DMS 273 treated with DMSO at 0.1 percent for 48 hours (cell line): Measurements from ENCODE around the gene COL5A1.
A peak's percentile ranks its signal among the peaks of the same experiment; 100 is the strongest.

Experiments used
- DNase-seq: peaks from one replicate; lab custom pipeline; 2025; lab: John Stamatoyannopoulos, UW

Gene COL5A1

DNA sequence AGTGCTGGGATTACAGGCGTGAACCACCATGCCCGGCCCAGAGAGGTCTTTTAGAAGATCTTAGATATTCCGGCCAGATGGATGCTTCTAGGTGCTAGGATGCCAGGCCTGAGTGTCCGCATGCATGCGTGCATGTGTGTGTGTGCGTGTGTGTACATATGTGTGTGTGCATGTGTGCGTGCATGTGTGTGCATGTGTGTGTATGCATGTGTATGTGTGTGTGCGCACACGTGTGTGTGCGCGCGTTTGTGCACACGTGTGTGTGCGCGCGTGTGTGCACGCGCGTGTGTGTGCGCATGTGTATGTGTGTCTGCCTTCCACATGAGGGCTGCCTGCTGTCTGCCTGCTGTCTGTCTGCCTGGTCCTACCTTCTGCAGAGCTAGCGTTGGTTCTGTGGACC lies 151.0 kb downstream of the COL5A1 start:
- no peak for DNase-seq

DNA sequence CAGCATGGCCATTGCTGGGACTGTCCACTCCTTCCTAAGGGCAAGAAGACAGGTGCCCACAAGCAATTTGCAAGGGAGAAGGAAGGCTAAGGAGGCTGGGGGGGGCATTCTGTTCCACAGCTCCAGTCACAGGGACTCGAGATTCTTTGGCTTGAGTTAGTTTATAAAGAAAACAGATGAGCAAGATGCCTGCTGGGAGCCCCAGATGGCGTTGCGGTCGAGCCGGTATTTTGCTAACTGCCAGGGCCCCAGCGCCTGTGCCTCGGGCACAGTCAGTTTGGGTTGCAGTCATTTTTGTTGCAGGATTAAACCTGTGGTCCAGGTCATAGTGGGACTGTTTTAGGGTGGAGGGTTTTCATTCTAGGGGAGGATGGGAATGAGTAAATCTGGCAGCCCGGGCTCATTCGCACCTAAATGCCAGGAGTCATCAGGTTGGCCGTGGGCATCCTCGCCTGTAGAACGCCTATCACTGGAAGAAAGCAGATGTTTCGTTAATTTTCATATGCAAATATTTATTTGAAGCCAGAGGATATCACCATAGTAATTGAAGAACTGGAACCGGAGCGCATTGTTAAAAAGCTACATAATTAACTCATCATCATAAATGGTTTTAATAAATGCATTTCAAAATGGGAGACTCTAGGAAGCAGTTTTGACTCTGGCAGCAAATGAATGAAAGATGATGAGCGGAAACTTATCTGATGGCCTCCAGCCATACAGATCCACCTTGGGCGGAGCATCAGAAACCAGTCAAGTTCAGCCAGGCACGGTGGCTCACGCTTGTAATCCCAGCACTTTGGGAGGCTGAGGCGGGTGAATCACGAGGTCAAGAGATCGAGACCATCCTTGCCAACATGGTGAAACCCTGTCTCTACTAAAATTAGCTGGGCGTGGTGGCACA lies 151.9 kb downstream of the COL5A1 start:
- DNase-seq: peak; percentile 83

DNA sequence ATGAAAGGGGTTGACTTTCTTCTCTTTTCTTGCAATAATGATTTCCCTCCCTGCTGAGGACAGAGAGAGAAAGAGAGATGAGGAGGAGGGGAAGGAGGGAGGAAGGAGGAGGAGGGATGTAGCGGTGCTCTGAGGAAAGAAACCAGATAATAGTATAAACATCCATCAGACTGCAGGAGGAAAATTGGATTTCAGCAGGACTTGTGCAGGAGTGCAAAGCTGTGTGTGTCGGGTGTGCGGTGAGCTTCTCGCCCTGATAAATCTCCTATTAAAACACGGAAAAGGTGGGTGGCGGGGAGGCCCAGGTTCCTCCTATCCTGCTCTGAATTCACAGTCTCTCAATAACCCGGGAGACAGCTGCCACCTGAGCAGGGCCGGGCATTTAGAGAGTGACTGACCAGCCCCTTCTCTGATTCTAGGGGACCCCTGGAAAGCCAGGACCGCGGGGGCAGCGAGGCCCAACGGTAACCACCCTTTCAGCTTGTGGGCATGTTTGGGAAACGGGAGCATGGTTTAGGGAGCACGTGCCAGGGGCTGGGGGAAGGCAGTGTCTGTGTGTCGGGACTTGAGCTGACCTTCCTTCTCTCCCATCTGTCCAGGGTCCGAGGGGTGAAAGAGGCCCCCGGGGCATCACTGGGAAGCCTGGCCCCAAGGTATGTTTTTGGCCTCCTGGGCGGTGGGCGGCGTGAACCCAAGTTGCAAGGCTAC lies 153.2 kb downstream of the COL5A1 start:
- no peak for DNase-seq

- no peak for DNase-seq
Measured at GRCh38 chr9:134795446-134795845, 153.8 kb downstream of the COL5A1 start.

DNA sequence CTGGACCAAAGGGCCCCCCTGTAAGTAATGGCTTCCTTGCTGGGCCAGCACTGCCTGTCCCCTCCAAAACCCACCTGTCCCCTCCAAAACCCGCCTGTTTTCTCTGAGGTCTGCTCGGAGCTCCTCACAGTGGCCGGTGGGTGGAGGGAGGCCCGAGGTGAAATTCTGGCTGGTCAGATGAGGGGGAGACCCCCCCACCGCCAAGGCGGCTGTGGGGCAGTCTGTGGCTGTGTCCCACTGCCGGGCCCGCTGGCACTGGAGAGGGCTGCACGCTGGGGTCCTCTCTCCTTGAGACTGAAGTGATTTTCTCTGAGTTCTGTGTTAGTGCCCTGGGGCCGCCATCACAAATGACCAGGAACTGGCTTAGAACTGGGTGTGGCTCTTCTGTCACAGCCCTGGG lies 155.3 kb downstream of the COL5A1 start:
- no peak for DNase-seq

GRCh38 chr9:134800791-134801339 lies 159.3 kb downstream of the COL5A1 start:
- DNase-seq: peak; percentile 13

DNA sequence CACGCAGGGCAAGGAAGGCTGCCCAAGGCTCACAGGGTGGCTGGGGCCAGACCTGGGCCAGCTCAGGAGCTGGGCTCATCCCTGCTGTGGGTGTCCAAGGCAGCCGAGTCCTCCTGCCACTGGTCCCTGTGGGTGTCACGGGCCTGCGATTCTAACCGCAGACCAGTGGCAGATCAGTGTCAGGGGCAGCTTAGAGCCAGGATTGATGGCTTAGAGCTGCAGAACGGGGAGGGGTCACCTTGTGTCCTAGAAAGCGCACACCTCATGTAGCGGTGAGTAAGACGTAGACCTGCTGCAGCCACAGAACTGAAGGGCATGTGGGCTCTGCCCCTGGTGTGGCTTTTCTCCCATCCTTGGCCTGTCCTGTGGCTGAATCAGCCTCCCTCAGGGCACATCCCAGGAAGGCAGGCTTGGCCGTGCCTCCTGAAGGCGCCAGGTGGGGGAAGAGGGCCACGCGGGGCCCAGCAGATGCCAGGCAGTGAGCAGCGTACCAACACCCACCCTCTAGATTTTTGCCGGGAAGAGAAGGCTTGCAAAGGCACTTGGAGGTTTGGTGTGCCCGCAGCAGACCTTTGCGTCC lies 160.7 kb downstream of the COL5A1 start:
- DNase-seq: no peak

GRCh38 chr9:134804871-134805270 lies 163.3 kb downstream of the COL5A1 start:
- DNase-seq: no peak

- DNase-seq: no peak
Measured at GRCh38 chr9:134807716-134808446, 166.3 kb downstream of the COL5A1 start.

DNA sequence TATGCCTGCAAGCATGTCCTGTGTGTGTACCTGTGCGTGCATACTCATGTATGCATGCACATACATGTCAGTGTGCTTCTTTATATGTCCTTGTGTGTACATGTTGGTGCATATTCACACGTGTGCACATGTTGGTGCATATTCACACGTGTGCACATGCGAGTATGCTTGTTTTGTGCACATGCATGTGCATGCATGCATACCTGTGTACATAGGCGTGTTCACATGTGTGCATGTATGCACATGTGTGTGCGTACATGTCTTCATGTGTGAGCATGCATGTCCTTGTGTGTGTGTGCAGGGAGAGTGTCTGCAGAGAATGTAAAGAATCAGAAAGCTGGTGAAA lies 166.8 kb downstream of the COL5A1 start:
- no peak for DNase-seq

DNA sequence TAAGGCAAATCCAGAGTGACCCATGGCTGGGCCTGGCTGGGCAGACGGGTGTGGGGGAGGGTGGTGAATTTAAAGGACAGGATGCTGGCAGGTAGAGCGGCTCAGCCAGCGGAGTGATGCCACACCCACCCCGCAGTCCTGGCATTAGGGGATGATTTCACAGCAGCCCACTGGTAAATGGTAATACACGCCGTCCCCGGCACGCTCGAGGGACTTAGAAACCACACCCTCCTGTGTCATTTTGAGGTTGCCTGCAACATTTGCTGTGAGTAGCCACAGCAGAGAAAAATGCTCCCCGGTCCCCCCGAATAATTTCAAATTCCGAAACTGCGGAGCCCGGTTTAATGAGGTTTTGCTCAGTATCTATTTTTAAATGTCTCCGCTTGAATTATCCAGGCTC lies 167.7 kb downstream of the COL5A1 start:
- no peak for DNase-seq

DNA sequence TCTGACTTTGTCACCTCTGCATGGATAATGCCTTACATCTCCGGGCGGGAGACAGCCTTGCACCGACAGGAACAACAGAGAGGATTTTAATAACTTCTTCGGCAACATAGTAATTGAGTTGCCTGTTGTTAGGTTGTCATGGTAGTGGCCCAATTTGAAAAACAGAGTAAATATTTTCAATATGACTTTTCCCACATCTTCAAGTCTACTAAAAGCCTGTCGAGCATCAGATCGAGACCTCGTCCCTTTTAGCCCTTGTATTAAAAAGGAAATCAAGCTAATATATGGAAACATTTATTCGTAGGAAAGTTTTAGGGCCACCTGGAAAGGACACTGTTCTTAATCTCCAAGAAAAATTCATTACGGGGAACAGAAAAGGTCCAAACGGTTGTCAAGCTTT lies 168.2 kb downstream of the COL5A1 start:
- no peak for DNase-seq

- no peak for DNase-seq
Measured at GRCh38 chr9:134811079-134811672, 169.6 kb downstream of the COL5A1 start.

GRCh38 chr9:134811673-134812342 lies 170.2 kb downstream of the COL5A1 start:
- DNase-seq: no peak

DNA sequence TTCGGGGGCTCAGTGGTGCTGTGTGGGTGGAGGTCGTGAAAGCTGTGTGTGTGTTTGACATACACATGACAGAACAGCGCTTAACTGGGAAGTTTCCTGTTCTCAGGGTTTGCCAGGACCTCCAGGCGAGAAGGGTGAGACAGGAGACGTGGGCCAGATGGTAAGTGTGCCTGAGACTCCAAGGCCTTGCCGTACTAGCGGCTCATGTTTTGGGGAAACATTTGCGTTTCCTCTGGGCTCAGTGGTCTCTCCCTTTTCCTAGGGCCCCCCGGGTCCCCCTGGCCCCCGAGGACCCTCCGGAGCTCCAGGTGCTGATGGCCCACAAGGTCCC lies 170.7 kb downstream of the COL5A1 start:
- DNase-seq: peak; percentile 13

DNA sequence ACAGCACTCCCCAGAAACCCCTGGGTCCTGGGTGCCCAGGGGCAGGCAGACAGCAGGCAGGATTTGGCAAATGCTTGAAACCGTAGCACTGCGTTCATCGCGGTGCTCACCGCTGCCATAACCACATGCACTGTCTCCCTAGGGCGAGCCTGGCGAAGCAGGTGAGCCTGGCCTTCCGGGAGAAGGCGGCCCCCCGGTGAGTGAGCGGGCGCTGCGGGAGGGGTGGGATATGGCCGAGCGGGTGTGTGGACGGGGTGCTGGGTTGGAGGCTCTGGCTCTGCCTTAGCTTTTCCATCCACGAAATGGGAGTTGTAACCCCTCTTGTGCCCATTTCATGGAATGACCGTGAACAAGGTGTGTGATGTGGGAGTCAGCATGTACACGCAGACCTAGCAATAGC lies 172.2 kb downstream of the COL5A1 start:
- no peak for DNase-seq

- no peak for DNase-seq
Measured at GRCh38 chr9:134814598-134815215, 173.1 kb downstream of the COL5A1 start.

DNA sequence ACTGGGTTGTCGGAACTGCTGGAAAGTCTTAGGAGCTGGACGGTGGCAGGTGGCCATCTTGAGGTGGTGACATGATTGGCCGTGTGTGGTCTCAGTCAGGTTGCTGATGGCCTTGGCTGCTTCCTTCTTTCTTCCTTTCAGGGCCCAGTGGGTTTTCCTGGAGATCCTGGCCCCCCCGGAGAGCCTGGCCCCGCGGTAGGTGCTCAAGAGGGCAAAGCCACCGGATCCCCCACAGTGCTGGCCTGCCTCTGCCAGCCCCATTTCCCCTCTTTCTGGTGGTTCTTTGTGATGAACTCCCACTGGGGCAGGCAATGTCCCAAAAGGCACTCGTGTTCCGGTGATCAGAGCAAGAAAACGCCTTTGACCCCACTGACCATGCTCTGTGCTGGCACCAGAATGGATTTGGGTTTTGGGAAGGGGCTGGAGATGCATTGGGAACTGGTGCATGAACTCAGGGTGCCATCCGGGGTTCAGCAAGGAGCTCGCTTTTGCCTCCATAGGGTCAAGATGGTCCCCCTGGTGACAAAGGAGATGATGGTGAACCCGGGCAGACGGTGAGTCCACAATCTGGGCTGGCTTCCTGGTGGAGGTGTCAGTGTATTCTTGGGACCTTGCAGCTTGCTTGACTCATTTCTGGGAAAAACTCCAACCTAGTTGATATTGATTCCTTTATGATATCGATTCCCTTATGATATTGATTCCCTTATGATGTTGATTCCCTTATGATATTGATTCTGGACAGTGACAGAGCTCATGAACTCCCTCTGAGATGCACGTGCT lies 174.0 kb downstream of the COL5A1 start:
- DNase-seq: no peak

GRCh38 chr9:134816264-134816663 lies 174.7 kb downstream of the COL5A1 start:
- DNase-seq: no peak

DNA sequence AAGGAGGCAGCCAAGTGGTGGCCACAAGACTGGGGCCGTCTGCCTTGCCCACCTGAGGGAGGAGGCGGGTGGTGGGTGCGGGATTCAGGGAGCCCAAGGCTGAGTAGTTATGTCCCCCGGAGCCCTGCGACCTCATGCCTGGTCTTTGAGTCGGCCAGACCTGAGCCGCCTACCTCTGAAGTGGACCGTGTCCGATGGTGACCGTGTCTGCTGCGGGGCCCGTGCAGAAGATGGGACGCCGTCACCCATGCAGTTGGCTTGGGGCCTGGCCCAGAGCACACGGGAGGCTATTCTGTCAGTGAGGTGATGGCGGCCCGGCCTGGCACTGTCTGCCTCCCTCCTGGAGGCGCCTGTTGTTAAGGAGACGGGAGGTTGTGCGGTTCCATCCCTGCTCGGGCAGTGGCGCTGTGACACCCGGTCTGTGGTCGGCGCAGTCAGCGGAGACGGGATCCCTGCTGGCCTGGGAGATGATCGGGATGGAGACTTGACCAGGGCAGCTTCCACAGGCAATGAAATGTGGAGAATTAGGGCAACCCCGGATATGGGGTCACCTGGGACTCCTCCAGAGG lies 176.5 kb downstream of the COL5A1 start:
- DNase-seq: no peak
